Right lobe of liver (tissue), 4 donors: ENCODE results near the gene TSPAN14.

Experiments
- POLR2A ChIP-seq: fragments of 450-650 bp; IDR thresholded peaks from one replicate; pipeline ENCODE4 v1.6.1; 2017; ENCODE audit warnings: antibody characterized with exemption, mild to moderate bottlenecking
- TF ChIP-seq, protein P1 (sequence below), 4 donors: fragments of 200-600 bp in 3 of 4; fragments of 450-650 bp in 1 of 4; IDR thresholded peaks; one replicate each; pipeline versions ENCODE4 v1.5.1 to v1.8.0; 2016 to 2022; ENCODE audit warnings: antibody characterized with exemption in 4 of 4, mild to moderate bottlenecking in 2 of 4
- donor health status: DM: no; HTN: no; CAD: no.
- donor health status: DM: no; HTN: no; CAD: no.
- donor health status: DM: no; HTN: yes; CAD: no.

GRCh38 chr10:80544316-80544953, 90.3 kb downstream of the TSPAN14 start:
- TF ChIP-seq, protein P1, sequence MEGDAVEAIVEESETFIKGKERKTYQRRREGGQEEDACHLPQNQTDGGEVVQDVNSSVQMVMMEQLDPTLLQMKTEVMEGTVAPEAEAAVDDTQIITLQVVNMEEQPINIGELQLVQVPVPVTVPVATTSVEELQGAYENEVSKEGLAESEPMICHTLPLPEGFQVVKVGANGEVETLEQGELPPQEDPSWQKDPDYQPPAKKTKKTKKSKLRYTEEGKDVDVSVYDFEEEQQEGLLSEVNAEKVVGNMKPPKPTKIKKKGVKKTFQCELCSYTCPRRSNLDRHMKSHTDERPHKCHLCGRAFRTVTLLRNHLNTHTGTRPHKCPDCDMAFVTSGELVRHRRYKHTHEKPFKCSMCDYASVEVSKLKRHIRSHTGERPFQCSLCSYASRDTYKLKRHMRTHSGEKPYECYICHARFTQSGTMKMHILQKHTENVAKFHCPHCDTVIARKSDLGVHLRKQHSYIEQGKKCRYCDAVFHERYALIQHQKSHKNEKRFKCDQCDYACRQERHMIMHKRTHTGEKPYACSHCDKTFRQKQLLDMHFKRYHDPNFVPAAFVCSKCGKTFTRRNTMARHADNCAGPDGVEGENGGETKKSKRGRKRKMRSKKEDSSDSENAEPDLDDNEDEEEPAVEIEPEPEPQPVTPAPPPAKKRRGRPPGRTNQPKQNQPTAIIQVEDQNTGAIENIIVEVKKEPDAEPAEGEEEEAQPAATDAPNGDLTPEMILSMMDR (IDR thresholded peaks at IDR 0.05) = no peak
- TF ChIP-seq POLR2A = no peak
